K562 treated with DMSO at 1 percent for 12 hours (cell line): ENCODE measurements around the gene FIGN. TPM values are rescaled to one million over a fixed set of nuclear protein-coding genes. Genes with fewer than 3 reads are reported as not detected.

Experiments used
- total RNA-seq: library from RNA; unstranded; fragments of 300-600 nt; gene quantifications from 2 replicates; pipeline ENCODE4 v1.2.3, GENCODE V29; 2022; ENCODE audit not compliant: insufficient read depth

The FIGN gene
- total RNA-seq = not detected in 2 replicates

DNA sequence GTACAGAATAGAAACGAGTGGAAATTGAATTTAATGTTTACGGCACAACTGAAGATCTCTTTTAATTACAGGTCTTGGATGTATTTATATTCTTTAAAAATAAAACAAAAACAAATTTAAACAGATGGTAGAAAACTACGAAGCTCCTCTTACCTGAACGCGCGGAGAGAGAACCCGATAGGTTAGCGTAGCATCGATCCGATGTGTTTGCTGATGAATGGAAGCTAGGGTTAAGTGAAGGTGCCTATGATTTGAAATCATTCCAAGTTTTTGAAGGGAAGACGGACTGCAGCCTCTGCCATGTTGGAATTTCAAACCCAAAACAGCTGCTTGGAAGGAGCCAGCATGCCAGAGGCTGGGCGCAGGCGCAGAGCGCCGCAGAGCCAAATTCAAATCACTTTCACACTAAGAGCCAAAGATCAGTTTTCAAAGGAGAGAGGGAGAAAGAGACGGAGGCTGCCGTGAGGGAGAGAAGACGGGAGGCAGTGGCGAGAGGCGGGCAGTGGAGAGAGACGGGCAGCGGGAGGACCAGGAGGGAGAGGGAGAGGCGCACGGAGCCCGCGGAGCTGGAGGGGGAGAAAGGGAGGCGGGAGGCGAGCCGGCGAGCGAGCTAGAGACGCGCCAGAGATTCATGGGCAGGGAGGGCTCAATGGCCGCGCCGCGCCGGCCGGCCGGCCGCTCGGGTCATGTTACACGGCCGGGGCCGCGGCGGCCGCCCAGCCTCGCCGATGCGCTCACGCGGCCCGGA, at the start of gene FIGN:
FIGN (minus strand) TSS at position 324 of the 748 bp plus-strand sequence. CDS start 1,081 bp downstream, outside the sequence.

